ENCODE data around the gene LRRTM4.

DNA sequence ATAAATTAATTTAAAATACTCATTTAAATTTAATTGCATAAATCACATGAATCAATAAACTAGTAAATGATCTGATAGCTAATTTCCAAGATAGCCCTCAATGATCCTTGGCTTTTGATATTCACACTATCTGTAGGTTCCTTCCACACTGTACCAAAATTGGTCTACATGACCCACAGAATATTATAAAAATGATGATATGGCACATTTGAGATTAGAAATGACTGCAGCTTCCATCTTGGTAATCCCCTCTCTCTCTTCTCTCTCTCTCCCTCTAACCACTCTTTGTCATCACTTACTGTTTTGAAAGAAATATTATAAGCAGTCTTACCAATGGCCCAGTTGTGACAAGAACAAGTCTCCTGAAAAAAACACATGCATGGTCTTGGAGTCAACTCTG is 394.8 kb downstream of the LRRTM4 start:
- TF ChIP-seq, protein P1, sequence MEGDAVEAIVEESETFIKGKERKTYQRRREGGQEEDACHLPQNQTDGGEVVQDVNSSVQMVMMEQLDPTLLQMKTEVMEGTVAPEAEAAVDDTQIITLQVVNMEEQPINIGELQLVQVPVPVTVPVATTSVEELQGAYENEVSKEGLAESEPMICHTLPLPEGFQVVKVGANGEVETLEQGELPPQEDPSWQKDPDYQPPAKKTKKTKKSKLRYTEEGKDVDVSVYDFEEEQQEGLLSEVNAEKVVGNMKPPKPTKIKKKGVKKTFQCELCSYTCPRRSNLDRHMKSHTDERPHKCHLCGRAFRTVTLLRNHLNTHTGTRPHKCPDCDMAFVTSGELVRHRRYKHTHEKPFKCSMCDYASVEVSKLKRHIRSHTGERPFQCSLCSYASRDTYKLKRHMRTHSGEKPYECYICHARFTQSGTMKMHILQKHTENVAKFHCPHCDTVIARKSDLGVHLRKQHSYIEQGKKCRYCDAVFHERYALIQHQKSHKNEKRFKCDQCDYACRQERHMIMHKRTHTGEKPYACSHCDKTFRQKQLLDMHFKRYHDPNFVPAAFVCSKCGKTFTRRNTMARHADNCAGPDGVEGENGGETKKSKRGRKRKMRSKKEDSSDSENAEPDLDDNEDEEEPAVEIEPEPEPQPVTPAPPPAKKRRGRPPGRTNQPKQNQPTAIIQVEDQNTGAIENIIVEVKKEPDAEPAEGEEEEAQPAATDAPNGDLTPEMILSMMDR (conservative IDR thresholded peaks at IDR 0.05; ENCODE audit: low read length) = no peak
- TF ChIP-seq EZH2phosphoT487 (IDR thresholded peaks at IDR 0.05; ENCODE audit: borderline replicate concordance, low read depth, low read length) = no peak
